ENCODE results near the gene HTD2.

The HTD2 gene

DNA sequence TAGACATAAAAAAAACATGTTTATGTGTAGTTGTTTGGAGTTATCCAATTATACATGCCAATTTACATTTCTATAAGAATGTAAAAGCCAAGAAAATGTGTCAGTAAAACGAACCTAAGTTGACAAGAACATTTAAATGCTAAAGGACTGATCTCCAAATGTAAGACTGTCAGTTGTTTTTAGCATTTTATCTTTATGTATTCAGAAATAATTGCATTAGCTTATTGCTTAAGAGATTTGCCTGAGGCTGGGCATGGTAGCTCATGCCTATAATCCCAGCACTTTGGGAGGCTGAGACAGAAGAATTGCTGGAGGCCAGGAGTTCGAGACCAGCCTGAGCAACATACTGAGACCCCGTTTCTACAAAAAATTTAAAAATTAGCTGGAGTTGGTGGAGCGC is 53.3 kb downstream of the HTD2 start:
- DNase-seq = no peak

DNA sequence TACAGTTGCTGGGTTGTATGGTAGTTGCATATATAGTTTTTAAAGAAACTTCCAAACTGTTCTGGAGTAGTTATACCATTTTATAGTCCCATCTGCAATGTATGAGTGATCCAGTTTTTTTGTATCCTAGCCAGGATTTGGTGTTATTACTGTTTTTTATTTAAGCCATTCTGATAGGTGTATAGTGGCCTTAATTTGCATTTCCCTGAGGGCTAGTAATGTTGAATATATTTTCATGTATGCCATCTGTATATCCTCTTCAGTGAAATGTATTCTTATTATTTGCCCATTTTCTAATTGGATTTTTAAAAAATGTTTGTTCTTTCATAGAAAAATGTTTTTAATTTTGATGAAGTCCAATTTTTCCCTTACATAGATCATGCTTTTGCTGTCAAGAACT is 55.5 kb downstream of the HTD2 start:
- DNase-seq = no peak

GRCh38 chr3:58366699-58367098 is 60.4 kb downstream of the HTD2 start:
- no peak for DNase-seq

- DNase-seq = no peak
Observed at GRCh38 chr3:58369038-58369437, 62.7 kb downstream of the HTD2 start.
